ENCODE results near the gene BEST4. TPM values are rescaled to one million over a fixed set of nuclear protein-coding genes. Genes with fewer than 3 reads are reported as not detected.

The BEST4 gene
- total RNA-seq, 1 experiment from 2014 or later = 0.05 TPM

Other genes with a start within 250 kb of the BEST4 start
- 3.7 and 4.6 TPM in 2 replicates for gene TMEM53, start 113.7 kb downstream of the BEST4 start, total RNA-seq (2014; rRNA removed; shearing (Covaris generic))
- not detected in 2 replicates for gene ARMH1, start 113.5 kb downstream of the BEST4 start, total RNA-seq (2014; rRNA removed; shearing (Covaris generic))
- gene RNU5D-1, start 57.0 kb downstream of the BEST4 start, total RNA-seq (2014; rRNA removed; shearing (Covaris generic)) = not detected in 2 replicates
- gene KIF2C, start 48.3 kb downstream of the BEST4 start, total RNA-seq (2014; rRNA removed; shearing (Covaris generic)) = 54.6 and 56.7 TPM in 2 replicates
- 1,717 and 1,928 TPM in 2 replicates for gene RPS8, start 12.6 kb downstream of the BEST4 start, total RNA-seq (2014; rRNA removed; shearing (Covaris generic))
- 11.3 and 15.9 TPM in 2 replicates for gene PLK3, start 12.2 kb upstream of the BEST4 start, total RNA-seq (2014; rRNA removed; shearing (Covaris generic))
- gene DYNLT4, start 19.2 kb upstream of the BEST4 start, total RNA-seq (2014; rRNA removed; shearing (Covaris generic)) = 6.3 TPM in 1 of 2 replicates, not detected in the other
- gene BTBD19, start 20.4 kb upstream of the BEST4 start, total RNA-seq (2014; rRNA removed; shearing (Covaris generic)) = 4.8 and 9.4 TPM in 2 replicates
- not detected in 2 replicates for gene PTCH2, start 55.1 kb upstream of the BEST4 start, total RNA-seq (2014; rRNA removed; shearing (Covaris generic))
- gene EIF2B3, start 198.4 kb upstream of the BEST4 start, total RNA-seq (2014; rRNA removed; shearing (Covaris generic)) = 44.8 and 56.7 TPM in 2 replicates
- gene HECTD3, start 223.2 kb upstream of the BEST4 start, total RNA-seq (2014; rRNA removed; shearing (Covaris generic)) = 20.5 and 28.4 TPM in 2 replicates
- 121 and 123 TPM in 2 replicates for gene UROD, start 224.1 kb upstream of the BEST4 start, total RNA-seq (2014; rRNA removed; shearing (Covaris generic))